GM19438 (cell line): ENCODE measurements around the gene TNFRSF9.
"Not testable (repeated sequence)": the region's sequence is repeated elsewhere in the genome, so short reads cannot be mapped to it uniquely, and the experiment has no call there.

ENCODE experiments used
- ATAC-seq: cut with Tn5 transposase; IDR thresholded peaks from one replicate; pipeline ENCODE4 v1.9.1; 2021; ENCODE audit warnings: low read depth; ENCODE audit not compliant: unreplicated experiment

The TNFRSF9 gene

GRCh38 chr1:7961216-7962013, 20.8 kb upstream of the TNFRSF9 start, which contains the start of gene PARK7:
Gene PARK7, plus strand, starts transcription at chr1:7961711. Its CDS starts 1,075 bp downstream, at chr1:7962786.
- ATAC-seq = peak; percentile 95

GRCh38 chr1:7960867-7961215, 20.2 kb upstream of the TNFRSF9 start:
- no peak for ATAC-seq

GRCh38 chr1:7960165-7960564, 19.5 kb upstream of the TNFRSF9 start:
- no peak for ATAC-seq

GRCh38 chr1:7956218-7957032, 15.8 kb upstream of the TNFRSF9 start:
- no peak for ATAC-seq

- no peak for ATAC-seq
Measured at GRCh38 chr1:7954683-7955082, 14.0 kb upstream of the TNFRSF9 start.

- ATAC-seq = peak; percentile 96
Measured at GRCh38 chr1:7953850-7954609, 13.4 kb upstream of the TNFRSF9 start.

- not testable (repeated sequence) for ATAC-seq
Measured at GRCh38 chr1:7952791-7953190, 12.2 kb upstream of the TNFRSF9 start.

GRCh38 chr1:7948960-7949359, 8.3 kb upstream of the TNFRSF9 start:
- ATAC-seq = no peak

GRCh38 chr1:7943251-7943650, 2.6 kb upstream of the TNFRSF9 start:
- no peak for ATAC-seq

- no peak for ATAC-seq
Measured at GRCh38 chr1:7942214-7942921, 1.7 kb upstream of the TNFRSF9 start.

GRCh38 chr1:7941437-7941793, 776 bp upstream of the TNFRSF9 start:
- no peak for ATAC-seq

GRCh38 chr1:7940034-7940433, 605 bp downstream of the TNFRSF9 start:
- no peak for ATAC-seq

- ATAC-seq = no peak
Measured at GRCh38 chr1:7938070-7938469, 2.6 kb downstream of the TNFRSF9 start.

- ATAC-seq = no peak
Measured at GRCh38 chr1:7932524-7933138, 8.0 kb downstream of the TNFRSF9 start.

- ATAC-seq = no peak
Measured at GRCh38 chr1:7931446-7931812, 9.2 kb downstream of the TNFRSF9 start.

- no peak for ATAC-seq
Measured at GRCh38 chr1:7930645-7931445, 9.8 kb downstream of the TNFRSF9 start.

- ATAC-seq = no peak
Measured at GRCh38 chr1:7929637-7930036, 11.0 kb downstream of the TNFRSF9 start.

GRCh38 chr1:7928247-7928646, 12.4 kb downstream of the TNFRSF9 start:
- ATAC-seq = no peak

GRCh38 chr1:7927061-7927460, 13.6 kb downstream of the TNFRSF9 start:
- not testable (repeated sequence) for ATAC-seq
